H1 (cell line): ENCODE measurements around the gene PDE9A. TPM values are rescaled to one million over a fixed set of nuclear protein-coding genes. Genes with fewer than 3 reads are reported as not detected.

Experiments used
- CTCF ChIA-PET: fragments of 300-600 bp; sonication (Branson Sonifier 250); formaldehyde crosslinking; loops from one replicate; lab custom pipeline; 2021; ENCODE audit not compliant: partially characterized antibody; lab: Charles Lee
- POLR2A ChIA-PET: fragments of 300-600 bp; sonication (Branson Sonifier 250); formaldehyde crosslinking; loops from one replicate; lab custom pipeline; 2021; ENCODE audit warnings: inconsistent platforms; ENCODE audit not compliant: partially characterized antibody; lab: Charles Lee
- DNase-seq, 2 experiments: peaks; one replicate each; pipeline versions ENCODE4 v3.0.0 to v3.0.0-alpha.2; 2010 to 2022; ENCODE audit warnings: low spot score in 2 of 2, low read depth in 1 of 2, mixed read lengths in 1 of 2
- FAIRE-seq: peaks from 2 replicates; lab custom pipeline; 2011; peaks lifted over from hg19 to GRCh38; lab: Jason Lieb, UNC
- H2AFZ ChIP-seq: 2 replicates; pipeline ENCODE4 v1.8.1; 2012; ENCODE audit warnings: low read length, inconsistent platforms
- H2AK5ac ChIP-seq: 2 replicates; pipeline ENCODE4 v1.6.1; 2013; ENCODE audit warnings: low read depth, low read length
- H2BK120ac ChIP-seq: replicated peaks from 2 replicates; pipeline ENCODE3; 2013; ENCODE audit warnings: low read depth, low read length, inconsistent platforms
- H2BK12ac ChIP-seq: 2 replicates; pipeline ENCODE4 v1.6.1; 2013; ENCODE audit warnings: low read depth, low read length
- H2BK15ac ChIP-seq: 2 replicates; pipeline ENCODE4 v1.6.1; 2013; ENCODE audit warnings: low read length
- H2BK20ac ChIP-seq: 2 replicates; pipeline ENCODE4 v1.6.1; 2013; ENCODE audit warnings: low read length
- H2BK5ac ChIP-seq: 2 replicates; pipeline ENCODE4 v1.6.1; 2013; ENCODE audit warnings: low read depth, low read length
- H3K14ac ChIP-seq: 2 replicates; pipeline ENCODE4 v1.6.1; 2013; ENCODE audit warnings: inconsistent platforms; ENCODE audit not compliant: insufficient read length
- H3K18ac ChIP-seq: 2 replicates; pipeline ENCODE4 v1.6.1; 2013; ENCODE audit warnings: low read length; ENCODE audit errors: extremely low read depth
- H3K23ac ChIP-seq: 2 replicates; pipeline ENCODE4 v1.6.1; 2013; ENCODE audit warnings: inconsistent platforms; ENCODE audit not compliant: insufficient read length
- H3K23me2 ChIP-seq: 2 replicates; pipeline ENCODE4 v1.6.1; 2013; ENCODE audit warnings: low read depth, low read length
- H3K27ac ChIP-seq: 2 replicates; pipeline ENCODE4 v1.6.1; 2011; ENCODE audit warnings: low read depth, low read length, inconsistent platforms
- H3K27me3 ChIP-seq, 4 experiments: replicated peaks in 1 of 4; 1 replicate in 1 of 4; 2 replicates in 3 of 4; pipeline versions ENCODE4 v1.6.1 to v1.8.1; 2011 to 2013; ENCODE audit warnings: low read length in 3 of 4, mild to moderate bottlenecking in 3 of 4, inconsistent platforms in 2 of 4, mixed read lengths in 2 of 4, moderate library complexity in 1 of 4; ENCODE audit not compliant: control insufficient read depth in 3 of 4, insufficient read depth in 3 of 4; ENCODE audit errors: extremely low read depth in 1 of 4
- H3K36me3 ChIP-seq, 4 experiments: 2 replicates each; pipeline versions ENCODE4 v1.6.1 to v1.8.1; 2011 to 2013; ENCODE audit warnings: mild to moderate bottlenecking in 4 of 4, low read length in 3 of 4, moderate library complexity in 2 of 4, control low read depth in 1 of 4, inconsistent platforms in 1 of 4; ENCODE audit not compliant: insufficient read depth in 4 of 4, control insufficient read depth in 2 of 4
- H3K4ac ChIP-seq: replicated peaks from 2 replicates; pipeline ENCODE3; 2013; ENCODE audit warnings: low read length, low read depth, mixed read lengths, inconsistent platforms; ENCODE audit not compliant: insufficient read length
- H3K4me1 ChIP-seq, 4 experiments: replicated peaks in 1 of 4; 1 replicate in 1 of 4; 2 replicates in 3 of 4; pipeline versions ENCODE4 v1.6.1 to v1.8.1; 2011 to 2013; ENCODE audit warnings: low read length in 3 of 4, inconsistent platforms in 2 of 4, mixed read lengths in 1 of 4; ENCODE audit not compliant: insufficient read depth in 4 of 4, control insufficient read depth in 3 of 4
- H3K4me2 ChIP-seq, 2 experiments: 2 replicates each; pipeline versions ENCODE4 v1.6.1 to v1.8.1; 2011 to 2013; ENCODE audit warnings: low read depth in 2 of 2, low read length in 2 of 2, control low read depth in 1 of 2, inconsistent platforms in 1 of 2, mild to moderate bottlenecking in 1 of 2; ENCODE audit not compliant: insufficient read depth in 1 of 2
- H3K4me3 ChIP-seq, 4 experiments: fragments of 200-600, 300-600 bp in 1 of 4; sonication (generic), shearing (Covaris generic), sonication (Bioruptor Twin) in 1 of 4; 2 replicates each; pipeline versions ENCODE4 v1.5.1 to v1.8.1; 2011 to 2016; ENCODE audit warnings: low read length in 4 of 4, low read depth in 3 of 4, control low read depth in 2 of 4, inconsistent platforms in 2 of 4, mild to moderate bottlenecking in 2 of 4, mixed read lengths in 1 of 4, moderate library complexity in 1 of 4; ENCODE audit not compliant: insufficient read depth in 2 of 4; ENCODE audit errors: extremely low read depth in 1 of 4
- H3K56ac ChIP-seq: replicated peaks from 2 replicates; pipeline ENCODE3; 2013; ENCODE audit warnings: low read depth, mild to moderate bottlenecking, mixed read lengths, low read length, inconsistent platforms; ENCODE audit not compliant: insufficient read length
- H3K79me1 ChIP-seq: 2 replicates; pipeline ENCODE4 v1.6.1; 2013; ENCODE audit warnings: low read depth, low read length, control low read depth
- H3K79me2 ChIP-seq, 2 experiments: 2 replicates each; pipeline versions ENCODE4 v1.6.1 to v1.8.1; 2012 to 2013; ENCODE audit warnings: low read length in 2 of 2, mild to moderate bottlenecking in 2 of 2, inconsistent platforms in 1 of 2; ENCODE audit not compliant: insufficient read depth in 2 of 2, control insufficient read depth in 1 of 2
- H3K9ac ChIP-seq, 4 experiments: replicated peaks in 1 of 4; 1 replicate in 1 of 4; 2 replicates in 3 of 4; pipeline versions ENCODE4 v1.6.1 to v1.8.1; 2011 to 2013; ENCODE audit warnings: low read depth in 3 of 4, low read length in 3 of 4, control low read depth in 2 of 4, mild to moderate bottlenecking in 2 of 4, moderate library complexity in 2 of 4, inconsistent platforms in 1 of 4; ENCODE audit errors: extremely low read depth in 1 of 4
- H3K9me3 ChIP-seq, 2 experiments: 2 replicates each; pipeline versions ENCODE4 v1.6.1 to v1.8.1; 2012 to 2013; ENCODE audit warnings: mild to moderate bottlenecking in 2 of 2, moderate library complexity in 2 of 2, control low read depth in 1 of 2, inconsistent platforms in 1 of 2, low read depth in 1 of 2, low read length in 1 of 2, mixed read lengths in 1 of 2; ENCODE audit not compliant: insufficient read depth in 2 of 2
- H4K20me1 ChIP-seq, 2 experiments: replicated peaks in 1 of 2; 2 replicates each; pipeline versions ENCODE3 to v1.8.1; 2011 to 2013; ENCODE audit warnings: inconsistent platforms in 2 of 2, low read length in 2 of 2, mild to moderate bottlenecking in 1 of 2; ENCODE audit not compliant: insufficient read depth in 2 of 2, control insufficient read depth in 1 of 2
- H4K5ac ChIP-seq: 2 replicates; pipeline ENCODE4 v1.6.1; 2013; ENCODE audit warnings: low read length, low read depth, mixed read lengths, inconsistent platforms; ENCODE audit not compliant: insufficient read length
- H4K8ac ChIP-seq: 2 replicates; pipeline ENCODE4 v1.8.0; 2013; ENCODE audit warnings: mild to moderate bottlenecking, moderate library complexity, low read length, inconsistent platforms; ENCODE audit not compliant: insufficient read depth; ENCODE audit errors: extremely low read depth
- H4K91ac ChIP-seq: replicated peaks from 2 replicates; pipeline ENCODE3; 2013; ENCODE audit warnings: low read length, mixed read lengths, inconsistent platforms; ENCODE audit not compliant: insufficient read length
- KDM1A ChIP-seq: fragments of 200-600, 300-600 bp; sonication (generic); IDR thresholded peaks from 2 replicates; pipeline ENCODE4 v1.7.1; 2016; ENCODE audit warnings: mild to moderate bottlenecking, low read length, borderline replicate concordance
- POLR2AphosphoS5 ChIP-seq: IDR thresholded peaks from 2 replicates; pipeline ENCODE4 v1.6.1; 2011; ENCODE audit warnings: low read depth, low read length
- POU5F1 ChIP-seq: IDR thresholded peaks from 2 replicates; pipeline ENCODE4 v1.6.1; 2011; ENCODE audit warnings: low read depth, mild to moderate bottlenecking, low read length, moderate library complexity
- SAP30 ChIP-seq: fragments of 300-600 bp; sonication (generic); IDR thresholded peaks from 2 replicates; pipeline ENCODE4 v1.7.1; 2012; ENCODE audit warnings: low read length, moderate library complexity, mild to moderate bottlenecking, inconsistent platforms; ENCODE audit not compliant: insufficient read depth, insufficient replicate concordance
- SIX5 ChIP-seq: IDR thresholded peaks from 2 replicates; pipeline ENCODE4 v1.6.1; 2011; ENCODE audit warnings: mild to moderate bottlenecking, low read depth, low read length
- SP4 ChIP-seq: IDR thresholded peaks from 2 replicates; pipeline ENCODE4 v1.6.1; 2012; ENCODE audit warnings: low read length, inconsistent platforms
- WGBS, 2 experiments: shearing (Covaris generic) in 1 of 2; methylation state at CpG; one replicate each; pipeline versions ENCODE4 v1.1.6 to v1.1.7; 2013 to 2015; ENCODE audit warnings: low lambda C conversion rate in 2 of 2, mixed read lengths in 2 of 2, inconsistent platforms in 1 of 2, low coverage in 1 of 2, missing lambda C conversion rate in 1 of 2; ENCODE audit not compliant: insufficient replicate concordance in 2 of 2, insufficient coverage in 1 of 2, insufficient read length in 1 of 2; ENCODE audit errors: extremely low coverage in 1 of 2, missing lambda C conversion rate in 1 of 2; 5-methylcytosine and 5-hydroxymethylcytosine counted together
- polyA plus RNA-seq, 7 experiments: library from polyadenylated mRNA; depleted of rRNA in 3 of 7; stranded (reverse) in 5 of 7; unstranded in 2 of 7; fragments of >200 nt in 5 of 7; fragments of 200-250 nt in 2 of 7; gene quantifications; 1 replicate in 5 of 7; 2 replicates in 1 of 7; 4 replicates in 1 of 7; pipeline versions ENCODE4 v1.2.1 to v1.2.3, GENCODE V29; 2011 to 2013; ENCODE audit warnings: missing spikeins in 2 of 7, mixed read lengths in 2 of 7
- total RNA-seq: library from RNA; stranded (reverse); fragmentation: NEBNext Ultra II Directional; extraction: Animal tissue kit (Norgen Biotek cat#: 25700); gene quantifications from 2 replicates; pipeline ENCODE4 v1.2.1, GENCODE V29; 2021
- TF ChIP-seq, protein P1 (sequence below): IDR thresholded peaks from 2 replicates; pipeline ENCODE4 v1.6.1; 2011; ENCODE audit warnings: low read length, improper control_type of control experiment
- TF ChIP-seq, protein P2 (sequence below): IDR thresholded peaks from 2 replicates; pipeline ENCODE4 v1.6.1; 2012; ENCODE audit warnings: inconsistent platforms

The PDE9A gene
- total and polyA plus RNA-seq, 2 of the 8 experiments (the other 6 are each of a cell fraction or from before 2014, with no cell fraction given), result 39.2 to 45.9 TPM

DNA sequence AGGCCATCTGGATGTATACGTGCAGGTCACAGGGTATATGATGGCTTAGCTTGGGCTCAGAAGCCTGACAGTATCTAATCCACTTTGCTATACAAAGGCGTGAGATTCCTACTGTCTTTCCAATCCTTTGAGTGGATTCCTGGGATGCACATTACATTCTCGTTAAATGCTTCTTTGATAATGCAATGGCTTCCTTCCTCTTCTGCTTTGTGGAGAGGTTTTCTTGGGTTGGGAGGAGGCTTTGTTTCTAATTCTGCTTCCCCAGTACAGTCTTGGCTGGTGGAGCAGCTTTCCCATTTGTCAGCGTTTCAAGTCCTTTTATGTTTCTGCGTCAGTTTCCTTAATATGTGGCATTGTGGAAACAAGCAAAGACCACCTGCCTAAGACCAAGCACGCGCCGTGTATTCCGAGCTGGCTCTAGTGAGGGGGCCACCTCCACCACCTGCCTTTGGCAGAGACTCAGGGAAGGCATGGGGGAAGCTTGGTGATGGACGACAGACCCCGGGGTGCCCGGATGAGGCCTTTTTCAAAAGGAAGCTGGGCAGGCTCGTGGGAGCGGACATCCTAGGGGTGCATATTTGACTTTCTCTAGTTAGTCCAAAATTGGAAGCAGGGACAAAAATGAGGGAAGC lies 153.2 kb downstream of the PDE9A start:
- no peak overlapping the region; a peak in 2 of 4 replicates for H3K4me2 ChIP-seq
- TF ChIP-seq SAP30 (no peak), KDM1A (no peak), SP4 (no peak), SIX5 (no peak), POLR2AphosphoS5 (no peak), POU5F1 (no peak)
- TF ChIP-seq, protein P1, sequence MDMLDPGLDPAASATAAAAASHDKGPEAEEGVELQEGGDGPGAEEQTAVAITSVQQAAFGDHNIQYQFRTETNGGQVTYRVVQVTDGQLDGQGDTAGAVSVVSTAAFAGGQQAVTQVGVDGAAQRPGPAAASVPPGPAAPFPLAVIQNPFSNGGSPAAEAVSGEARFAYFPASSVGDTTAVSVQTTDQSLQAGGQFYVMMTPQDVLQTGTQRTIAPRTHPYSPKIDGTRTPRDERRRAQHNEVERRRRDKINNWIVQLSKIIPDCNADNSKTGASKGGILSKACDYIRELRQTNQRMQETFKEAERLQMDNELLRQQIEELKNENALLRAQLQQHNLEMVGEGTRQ, result no peak
- TF ChIP-seq, protein P2, sequence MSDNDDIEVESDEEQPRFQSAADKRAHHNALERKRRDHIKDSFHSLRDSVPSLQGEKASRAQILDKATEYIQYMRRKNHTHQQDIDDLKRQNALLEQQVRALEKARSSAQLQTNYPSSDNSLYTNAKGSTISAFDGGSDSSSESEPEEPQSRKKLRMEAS, result no peak

More for the DNA sequence above, 153.2 kb downstream of the PDE9A start:
- no peaks in the 10 kb centered on the region for H3K36me3 ChIP-seq
- DNase-seq (peak in 1 of 2 experiments; percentile 51), FAIRE-seq (no peak)
- H4K20me1 ChIP-seq, result peaks cover 0 to 3% of the 10 kb centered on the region in 2 experiments
- no peak overlapping the region for H2AFZ ChIP-seq
- H3K9ac ChIP-seq, result no peak overlapping the region
- no peak overlapping the region for H2BK120ac ChIP-seq
- H3K23me2 ChIP-seq, result no peaks in the 10 kb centered on the region
- peak overlapping the region; percentile 87; the same call in 1 of the 2 replicates for H2BK5ac ChIP-seq
- no peak overlapping the region for H3K56ac ChIP-seq
- H3K4me1 ChIP-seq, result peaks cover 0 to 14% (median 4%) of the 10 kb centered on the region in 4 experiments; a peak in 5 of 7 replicates
- no peaks in the 10 kb centered on the region for H3K27me3 ChIP-seq
- H2AK5ac ChIP-seq, result 0 out of 2 replicates have a peak overlapping the region, but pooled peaks have one; percentile 66
- no peak overlapping the region for H3K23ac ChIP-seq
- no peak overlapping the region for H3K14ac ChIP-seq
- whole genome bisulfite sequencing, 2 experiments, result 73% methylated on average over 14 of the region's 14 CpGs; no CpG with 5 or more reads in 1 of the 2 experiments
- no peaks in the 10 kb centered on the region for H3K79me2 ChIP-seq
- no peak overlapping the region; the same call in 1 of the 2 replicates for H4K8ac ChIP-seq
- H3K79me1 ChIP-seq, result no peaks in the 10 kb centered on the region
- no peaks in the 10 kb centered on the region for H3K9me3 ChIP-seq
- H4K91ac ChIP-seq, result peak overlapping the region; percentile 82
- no peak overlapping the region for H3K27ac ChIP-seq
- H4K5ac ChIP-seq, result no peak overlapping the region
- peak overlapping the region; percentile 88; the same call in 1 of the 2 replicates for H2BK20ac ChIP-seq
- ChIA-PET POLR2A (interaction anchor here (0.5 to 2.2 kb wide), 10 partner anchors 10 to 220 kb away, joined by 3 to 12 read pairs (median 5); no protein-coding TSS in a partner anchor), CTCF (interaction anchor here (1.0 to 1.9 kb wide), 5 partner anchors 8 to 213 kb away, joined by 3 to 11 read pairs (median 4); no protein-coding TSS in a partner anchor)
- peak overlapping the region; percentile 4 for H3K18ac ChIP-seq
- H2BK15ac ChIP-seq, result no peak overlapping the region
- H2BK12ac ChIP-seq, result peak overlapping the region; percentile 62; the same call in 1 of the 2 replicates
- H3K4me3 ChIP-seq, result no peak overlapping the region
- H3K4ac ChIP-seq, result no peak overlapping the region
